HUES6 (cell line): ENCODE results near the gene ESPNL.

Source experiments
- H3K27ac ChIP-seq: 2 replicates; pipeline ENCODE4 v1.7.0; 2013; ENCODE audit warnings: low read depth, mild to moderate bottlenecking, low read length, inconsistent platforms
- H3K27me3 ChIP-seq: 2 replicates; pipeline ENCODE4 v1.6.1; 2013; ENCODE audit warnings: low read length; ENCODE audit not compliant: control insufficient read depth, insufficient read depth
- H3K36me3 ChIP-seq: 2 replicates; pipeline ENCODE4 v1.6.1; 2013; ENCODE audit warnings: low read length; ENCODE audit not compliant: control insufficient read depth, insufficient read depth
- H3K4me1 ChIP-seq: 2 replicates; pipeline ENCODE4 v1.6.1; 2013; ENCODE audit warnings: low read length; ENCODE audit not compliant: control insufficient read depth, insufficient read depth
- H3K4me3 ChIP-seq: 2 replicates; pipeline ENCODE4 v1.5.1; 2013; ENCODE audit warnings: low read depth, low read length
- H3K9ac ChIP-seq: one replicate; pipeline ENCODE4 v1.6.1; 2013; ENCODE audit warnings: mild to moderate bottlenecking, low read length
- H3K9me3 ChIP-seq: 2 replicates; pipeline ENCODE4 v1.6.1; 2013; ENCODE audit warnings: low read depth, low read length; ENCODE audit not compliant: control insufficient read depth, insufficient read depth

ESPNL gene

DNA sequence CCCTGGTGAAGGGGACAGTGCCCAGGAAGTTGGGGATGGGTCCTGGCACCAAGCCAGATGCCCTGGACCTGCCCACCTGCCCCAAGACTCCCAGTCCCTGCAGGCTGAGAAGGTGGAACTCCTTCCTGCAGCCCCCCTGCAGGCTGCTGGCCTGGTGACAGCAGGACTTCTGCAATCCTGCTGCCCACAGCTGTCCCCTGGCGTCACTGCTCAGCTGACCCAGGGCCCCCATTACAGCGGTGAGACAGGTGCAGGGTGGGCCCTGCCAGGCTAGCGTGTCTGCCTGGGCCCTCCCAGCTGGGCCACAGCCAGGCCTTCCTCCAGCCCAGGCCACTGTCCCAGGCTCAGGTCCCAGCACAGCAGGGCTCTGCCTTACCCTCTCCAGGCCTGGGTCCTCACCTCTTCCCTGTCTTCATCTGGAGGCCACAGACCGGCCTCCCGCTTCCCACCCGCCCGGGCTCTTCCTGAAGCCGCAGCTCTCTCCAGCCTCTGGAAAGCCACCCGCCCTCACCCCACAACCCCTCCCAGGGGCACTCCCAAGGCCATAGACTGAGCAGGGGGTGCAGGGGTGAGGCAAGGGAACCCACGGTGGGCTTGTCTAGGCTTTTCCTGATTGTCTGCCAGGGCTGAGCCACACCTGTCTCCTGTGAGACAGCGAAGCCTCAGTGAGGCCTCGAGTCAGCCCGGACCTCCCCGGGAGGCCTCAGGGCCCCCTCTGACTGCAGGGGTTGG, 49.9 kb downstream of the ESPNL start:
- Histone ChIP-seq H3K4me1 (peaks cover 11% of the 10 kb centered on the region), H3K4me3 (no peak overlapping the region)

GRCh38 chr2:238150686-238151085, 50.5 kb downstream of the ESPNL start:
- Histone ChIP-seq H3K36me3 (no peaks in the 10 kb centered on the region), H3K27ac (no peak overlapping the region), H3K4me1 (peaks cover 11% of the 10 kb centered on the region), H3K27me3 (no peaks in the 10 kb centered on the region), H3K4me3 (no peak overlapping the region), H3K9ac (no peak overlapping the region), H3K9me3 (no peaks in the 10 kb centered on the region)

More for the DNA sequence above, 49.9 kb downstream of the ESPNL start:
- Histone ChIP-seq H3K9ac (no peak overlapping the region), H3K9me3 (no peaks in the 10 kb centered on the region), H3K36me3 (no peaks in the 10 kb centered on the region), H3K27ac (no peak overlapping the region), H3K27me3 (no peaks in the 10 kb centered on the region)

DNA sequence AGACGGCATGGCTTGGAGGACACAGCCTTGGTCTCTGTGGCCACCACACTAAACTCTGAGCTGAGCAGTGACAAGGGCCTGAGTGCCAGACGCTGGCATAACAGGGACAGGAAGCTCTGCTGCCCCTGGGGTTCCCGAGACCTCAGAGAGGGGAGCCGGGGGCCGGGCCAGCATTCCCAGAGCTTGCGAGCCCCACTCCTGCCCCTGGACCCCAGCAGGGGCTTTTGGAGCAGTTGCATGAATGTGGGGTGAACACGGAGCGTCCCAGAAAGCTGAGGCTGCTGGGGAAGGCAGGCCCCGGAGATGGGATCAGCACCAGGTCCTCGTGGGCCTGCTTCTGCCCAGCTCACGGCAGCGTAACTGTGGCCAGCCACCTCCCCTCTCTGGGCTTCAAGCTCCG, 51.1 kb downstream of the ESPNL start:
- no peaks in the 10 kb centered on the region for H3K27me3 ChIP-seq
- H3K4me3 ChIP-seq, result no peak overlapping the region
- H3K9ac ChIP-seq, result no peak overlapping the region
- no peaks in the 10 kb centered on the region for H3K9me3 ChIP-seq
- H3K36me3 ChIP-seq, result no peaks in the 10 kb centered on the region
- peaks cover 11% of the 10 kb centered on the region for H3K4me1 ChIP-seq
- H3K27ac ChIP-seq, result no peak overlapping the region

- Histone ChIP-seq H3K9ac (no peak overlapping the region), H3K27ac (no peak overlapping the region), H3K4me1 (peaks cover 11% of the 10 kb centered on the region), H3K4me3 (no peak overlapping the region), H3K36me3 (no peaks in the 10 kb centered on the region), H3K9me3 (no peaks in the 10 kb centered on the region), H3K27me3 (no peaks in the 10 kb centered on the region)
Observed at GRCh38 chr2:238151628-238152235, 51.6 kb downstream of the ESPNL start.

- H3K9me3 ChIP-seq, result no peaks in the 10 kb centered on the region
- peaks cover under 1% of the 10 kb centered on the region; the same call in 1 of the 2 replicates for H3K27me3 ChIP-seq
- H3K4me1 ChIP-seq, result peaks cover 11% of the 10 kb centered on the region
- H3K4me3 ChIP-seq, result no peak overlapping the region
- no peak overlapping the region for H3K9ac ChIP-seq
- no peak overlapping the region for H3K27ac ChIP-seq
- H3K36me3 ChIP-seq, result no peaks in the 10 kb centered on the region
Observed at GRCh38 chr2:238152771-238153688, 52.9 kb downstream of the ESPNL start.

GRCh38 chr2:238154570-238154969, 54.4 kb downstream of the ESPNL start:
- no peaks in the 10 kb centered on the region for H3K9me3 ChIP-seq
- peaks cover 15% of the 10 kb centered on the region for H3K4me1 ChIP-seq
- no peak overlapping the region for H3K27ac ChIP-seq
- no peak overlapping the region for H3K9ac ChIP-seq
- no peaks in the 10 kb centered on the region for H3K36me3 ChIP-seq
- H3K4me3 ChIP-seq, result no peak overlapping the region
- H3K27me3 ChIP-seq, result peaks cover 12% of the 10 kb centered on the region

- Histone ChIP-seq H3K27ac (no peak overlapping the region), H3K4me1 (peaks cover 21% of the 10 kb centered on the region), H3K27me3 (peaks cover 18% of the 10 kb centered on the region), H3K4me3 (no peak overlapping the region), H3K9me3 (no peaks in the 10 kb centered on the region), H3K9ac (no peak overlapping the region), H3K36me3 (no peaks in the 10 kb centered on the region)
Observed at GRCh38 chr2:238155051-238155760, 55.1 kb downstream of the ESPNL start.

GRCh38 chr2:238155761-238156694, 55.9 kb downstream of the ESPNL start:
- H3K27ac ChIP-seq, result no peak overlapping the region
- H3K4me3 ChIP-seq, result no peak overlapping the region
- peaks cover 20% of the 10 kb centered on the region for H3K4me1 ChIP-seq
- H3K9me3 ChIP-seq, result no peaks in the 10 kb centered on the region
- H3K27me3 ChIP-seq, result peaks cover 27% of the 10 kb centered on the region
- H3K36me3 ChIP-seq, result no peaks in the 10 kb centered on the region
- H3K9ac ChIP-seq, result no peak overlapping the region

- H3K4me1 ChIP-seq, result peaks cover 9% of the 10 kb centered on the region
- no peaks in the 10 kb centered on the region for H3K9me3 ChIP-seq
- H3K9ac ChIP-seq, result no peak overlapping the region
- H3K4me3 ChIP-seq, result no peak overlapping the region
- H3K27ac ChIP-seq, result no peak overlapping the region
- peaks cover 42% of the 10 kb centered on the region for H3K27me3 ChIP-seq
- H3K36me3 ChIP-seq, result no peaks in the 10 kb centered on the region
Observed at GRCh38 chr2:238157506-238158017, 57.4 kb downstream of the ESPNL start.
